NB4 (cell line): ENCODE measurements around the gene SLC27A5.

Source experiments
- DNase-seq: peaks from one replicate; pipeline ENCODE4 v3.0.0; 2010; ENCODE audit warnings: low read depth
- H3K4me3 ChIP-seq: one replicate; pipeline ENCODE4 v1.5.1; 2011; ENCODE audit warnings: mild to moderate bottlenecking, low read depth, low read length, moderate library complexity
- CTCF ChIP-seq: IDR thresholded peaks from one replicate; pipeline ENCODE4 v1.5.1; 2012; ENCODE audit warnings: low read depth, low read length
- MAX ChIP-seq: IDR thresholded peaks from 2 replicates; pipeline ENCODE4 v1.6.1; 2011; ENCODE audit warnings: low read depth, low read length
- MYC ChIP-seq: IDR thresholded peaks from 2 replicates; pipeline ENCODE4 v1.6.1; 2011; ENCODE audit warnings: low read depth, low read length
- POLR2A ChIP-seq: IDR thresholded peaks from 2 replicates; pipeline ENCODE4 v1.6.1; 2011; ENCODE audit warnings: mild to moderate bottlenecking; ENCODE audit not compliant: insufficient read length; ENCODE audit errors: extremely low read depth

The SLC27A5 gene

GRCh38 chr19:58536852-58537798 is 25.3 kb upstream of the SLC27A5 start:
- DNase-seq = no peak
- TF ChIP-seq MYC (no peak), MAX (no peak), CTCF (no peak), POLR2A (no peak)
- no peak overlapping the region for H3K4me3 ChIP-seq

GRCh38 chr19:58535857-58536256 is 24.1 kb upstream of the SLC27A5 start:
- DNase-seq = no peak
- TF ChIP-seq CTCF (no peak), POLR2A (no peak), MYC (no peak), MAX (no peak)

GRCh38 chr19:58531034-58531840 is 19.4 kb upstream of the SLC27A5 start:
- H3K4me3 ChIP-seq = no peak overlapping the region
- TF ChIP-seq CTCF (no peak), MYC (no peak), MAX (no peak), POLR2A (no peak)
- no peak for DNase-seq

More at GRCh38 chr19:58535857-58536256, 24.1 kb upstream of the SLC27A5 start:
- H3K4me3 ChIP-seq = no peak overlapping the region

GRCh38 chr19:58529405-58529804 is 17.6 kb upstream of the SLC27A5 start:
- no peak for TF ChIP-seq CTCF
- no peak for TF ChIP-seq POLR2A
- TF ChIP-seq MAX = no peak
- TF ChIP-seq MYC = no peak
- no peak for DNase-seq
- H3K4me3 ChIP-seq = no peak overlapping the region

GRCh38 chr19:58522709-58523108 is 10.9 kb upstream of the SLC27A5 start:
- no peak for DNase-seq
- H3K4me3 ChIP-seq = no peak overlapping the region
- no peak for TF ChIP-seq MYC
- no peak for TF ChIP-seq CTCF
- no peak for TF ChIP-seq POLR2A
- no peak for TF ChIP-seq MAX
